KMS-11 (cell line): ENCODE data around the gene TJP3.

Experiments
- H2AFZ ChIP-seq: fragments of 200-600 bp; sonication (generic); 2 replicates; pipeline ENCODE4 v1.6.1; 2016; ENCODE audit warnings: antibody characterized with exemption, mixed run types, low read depth
- H3K27ac ChIP-seq: fragments of 200-600 bp; sonication (generic); 2 replicates; pipeline ENCODE4 v1.6.1; 2016; ENCODE audit warnings: mild to moderate bottlenecking, mixed run types
- H3K27me3 ChIP-seq: fragments of 200-600 bp; sonication (generic); 2 replicates; pipeline ENCODE4 v1.6.1; 2017; ENCODE audit warnings: mild to moderate bottlenecking, low read depth, mixed run types, moderate library complexity; ENCODE audit not compliant: insufficient read depth
- H3K36me3 ChIP-seq: fragments of 200-600 bp; sonication (generic); 2 replicates; pipeline ENCODE4 v1.6.1; 2017; ENCODE audit warnings: mild to moderate bottlenecking, mixed run types; ENCODE audit not compliant: insufficient read depth
- H3K4me1 ChIP-seq: fragments of 200-600 bp; sonication (generic); 2 replicates; pipeline ENCODE4 v1.6.1; 2016; ENCODE audit warnings: mild to moderate bottlenecking, low read depth, mixed run types; ENCODE audit not compliant: poor library complexity, severe bottlenecking
- H3K4me2 ChIP-seq: fragments of 200-600 bp; sonication (generic); 2 replicates; pipeline ENCODE4 v1.7.0; 2016; ENCODE audit warnings: mild to moderate bottlenecking, mixed run types
- H3K4me3 ChIP-seq: fragments of 200-600 bp; sonication (generic); IDR thresholded peaks from 2 replicates; pipeline ENCODE4 v1.6.1; 2017; ENCODE audit warnings: low read depth, low read length, mixed read lengths; ENCODE audit not compliant: insufficient read depth
- H3K79me2 ChIP-seq: fragments of 200-600 bp; sonication (generic); 2 replicates; pipeline ENCODE4 v1.6.1; 2016; ENCODE audit warnings: low read depth, mixed run types; ENCODE audit not compliant: insufficient read depth
- H3K9ac ChIP-seq: fragments of 200-600 bp; sonication (generic); 2 replicates; pipeline ENCODE4 v1.6.1; 2016; ENCODE audit warnings: mild to moderate bottlenecking, mixed run types
- H4K20me1 ChIP-seq: fragments of 200-600 bp; sonication (generic); 2 replicates; pipeline ENCODE4 v1.6.1; 2016; ENCODE audit warnings: mild to moderate bottlenecking, mixed run types; ENCODE audit not compliant: insufficient read depth
- TF ChIP-seq, protein P1 (sequence below): fragments of 200-600 bp; sonication (generic); conservative IDR thresholded peaks from 2 replicates; pipeline ENCODE4 v1.6.1; 2017; ENCODE audit warnings: low read depth, mild to moderate bottlenecking, antibody characterized with exemption, low read length, moderate library complexity, mixed read lengths

TJP3 gene

DNA sequence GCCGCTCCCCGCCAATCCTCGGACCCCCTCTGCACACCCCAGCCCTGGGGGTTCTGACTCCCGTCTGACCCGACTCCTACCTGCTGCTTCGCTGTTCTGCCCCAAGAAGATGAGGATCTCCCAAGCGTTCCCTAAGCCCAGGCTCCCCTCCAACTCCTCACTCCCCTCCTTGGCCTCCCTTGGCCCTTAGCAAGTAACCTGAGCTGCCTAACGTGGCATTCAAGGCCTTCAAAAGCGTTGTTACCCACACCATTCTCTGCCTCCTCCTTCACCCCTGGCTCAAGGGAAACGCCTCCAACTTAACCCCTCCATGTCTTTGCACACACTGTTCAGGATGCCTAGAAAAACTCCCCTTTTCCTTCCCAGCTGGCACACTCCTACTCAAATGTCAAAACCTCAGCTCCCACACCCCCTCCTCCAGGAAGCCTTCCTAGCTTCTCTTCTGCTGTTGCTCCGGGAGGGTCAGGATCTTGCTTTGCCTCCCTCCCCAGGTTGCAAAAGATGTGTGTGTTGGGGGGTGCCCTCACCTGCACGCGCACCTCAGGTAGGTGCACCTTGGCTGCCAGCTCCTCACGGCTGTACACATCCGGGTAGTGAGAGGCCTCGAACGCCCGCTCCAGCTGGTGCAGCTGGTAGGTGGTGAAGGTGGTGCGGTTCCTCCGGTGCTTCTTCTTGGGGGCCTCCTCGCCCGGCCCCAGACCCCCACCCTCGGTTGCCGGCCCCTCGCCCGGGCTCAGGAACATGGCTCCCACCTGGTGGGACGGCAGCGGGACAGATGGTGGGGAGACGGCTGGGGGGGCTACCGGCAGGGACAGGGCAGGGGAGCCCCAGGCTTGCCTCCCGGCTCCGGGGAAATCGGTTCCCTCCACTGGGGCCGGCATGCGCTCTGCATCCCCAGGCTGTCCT is 63.1 kb downstream of the TJP3 start:
- Histone ChIP-seq H3K36me3 (no peaks in the 10 kb centered on the region), H3K4me2 (no peak overlapping the region), H3K27ac (no peak overlapping the region), H3K79me2 (no peaks in the 10 kb centered on the region), H3K9ac (no peak overlapping the region), H4K20me1 (no peaks in the 10 kb centered on the region), H2AFZ (no peak overlapping the region), H3K4me3 (no peak overlapping the region), H3K27me3 (peaks cover 6% of the 10 kb centered on the region; the same call in 1 of the 2 replicates), H3K4me1 (no peaks in the 10 kb centered on the region)
- TF ChIP-seq, protein P1, sequence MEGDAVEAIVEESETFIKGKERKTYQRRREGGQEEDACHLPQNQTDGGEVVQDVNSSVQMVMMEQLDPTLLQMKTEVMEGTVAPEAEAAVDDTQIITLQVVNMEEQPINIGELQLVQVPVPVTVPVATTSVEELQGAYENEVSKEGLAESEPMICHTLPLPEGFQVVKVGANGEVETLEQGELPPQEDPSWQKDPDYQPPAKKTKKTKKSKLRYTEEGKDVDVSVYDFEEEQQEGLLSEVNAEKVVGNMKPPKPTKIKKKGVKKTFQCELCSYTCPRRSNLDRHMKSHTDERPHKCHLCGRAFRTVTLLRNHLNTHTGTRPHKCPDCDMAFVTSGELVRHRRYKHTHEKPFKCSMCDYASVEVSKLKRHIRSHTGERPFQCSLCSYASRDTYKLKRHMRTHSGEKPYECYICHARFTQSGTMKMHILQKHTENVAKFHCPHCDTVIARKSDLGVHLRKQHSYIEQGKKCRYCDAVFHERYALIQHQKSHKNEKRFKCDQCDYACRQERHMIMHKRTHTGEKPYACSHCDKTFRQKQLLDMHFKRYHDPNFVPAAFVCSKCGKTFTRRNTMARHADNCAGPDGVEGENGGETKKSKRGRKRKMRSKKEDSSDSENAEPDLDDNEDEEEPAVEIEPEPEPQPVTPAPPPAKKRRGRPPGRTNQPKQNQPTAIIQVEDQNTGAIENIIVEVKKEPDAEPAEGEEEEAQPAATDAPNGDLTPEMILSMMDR: no peak

GRCh38 chr19:3771906-3772455 is 63.8 kb downstream of the TJP3 start, which contains the start of gene RAX2:
Gene RAX2, minus strand, starts transcription at chr19:3772228. Its CDS starts 486 bp downstream, at chr19:3771742.
- no peaks in the 10 kb centered on the region for H4K20me1 ChIP-seq
- H3K4me1 ChIP-seq: no peaks in the 10 kb centered on the region
- no peak within 1 kb of the TSS for H3K27ac ChIP-seq
- H3K4me3 ChIP-seq: no peak within 1 kb of the TSS
- H3K36me3 ChIP-seq: no peaks in the 10 kb centered on the region
- no peak within 1 kb of the TSS for H2AFZ ChIP-seq
- TF ChIP-seq, protein P1: no peak
- no peak within 1 kb of the TSS for H3K4me2 ChIP-seq
- peaks cover 6% of the 10 kb centered on the region; the same call in 1 of the 2 replicates for H3K27me3 ChIP-seq
- H3K9ac ChIP-seq: no peak within 1 kb of the TSS
- H3K79me2 ChIP-seq: no peaks in the 10 kb centered on the region

GRCh38 chr19:3773814-3774515 is 65.8 kb downstream of the TJP3 start:
- H4K20me1 ChIP-seq: no peaks in the 10 kb centered on the region
- H3K36me3 ChIP-seq: no peaks in the 10 kb centered on the region
- H3K4me2 ChIP-seq: no peak overlapping the region
- H3K27ac ChIP-seq: no peak overlapping the region
- H3K79me2 ChIP-seq: no peaks in the 10 kb centered on the region
- no peak overlapping the region for H3K9ac ChIP-seq
- H3K4me1 ChIP-seq: no peaks in the 10 kb centered on the region
- H3K4me3 ChIP-seq: no peak overlapping the region
- TF ChIP-seq, protein P1: no peak
- peaks cover 13% of the 10 kb centered on the region; the same call in 1 of the 2 replicates for H3K27me3 ChIP-seq
- no peak overlapping the region for H2AFZ ChIP-seq

- Histone ChIP-seq H4K20me1 (no peaks in the 10 kb centered on the region), H3K27ac (no peak overlapping the region), H3K79me2 (no peaks in the 10 kb centered on the region), H3K9ac (no peak overlapping the region), H3K4me3 (no peak overlapping the region), H3K4me2 (no peak overlapping the region), H3K27me3 (peaks cover 14% of the 10 kb centered on the region; the same call in 1 of the 2 replicates), H3K36me3 (no peaks in the 10 kb centered on the region), H3K4me1 (no peaks in the 10 kb centered on the region), H2AFZ (no peak overlapping the region)
- TF ChIP-seq, protein P1: no peak
These were observed 66.6 kb downstream of the TJP3 start for GRCh38 chr19:3774621-3775373.
